Measurements from ENCODE around the gene IMPACT. TPM values are rescaled to one million over a fixed set of nuclear protein-coding genes. Genes with fewer than 3 reads are reported as not detected.

The IMPACT gene
- 27.2 and 30.5 TPM in 2 replicates for total RNA-seq (2014; rRNA removed; shearing (Covaris generic))

GRCh38 chr18:24426398-24427294, at the start of gene IMPACT:
Gene IMPACT, plus strand, starts transcription at chr18:24426670. Its CDS starts 87 bp downstream, at chr18:24426757.
- DNase-seq (ENCODE audit: low read depth) = peak; percentile 80

DNA sequence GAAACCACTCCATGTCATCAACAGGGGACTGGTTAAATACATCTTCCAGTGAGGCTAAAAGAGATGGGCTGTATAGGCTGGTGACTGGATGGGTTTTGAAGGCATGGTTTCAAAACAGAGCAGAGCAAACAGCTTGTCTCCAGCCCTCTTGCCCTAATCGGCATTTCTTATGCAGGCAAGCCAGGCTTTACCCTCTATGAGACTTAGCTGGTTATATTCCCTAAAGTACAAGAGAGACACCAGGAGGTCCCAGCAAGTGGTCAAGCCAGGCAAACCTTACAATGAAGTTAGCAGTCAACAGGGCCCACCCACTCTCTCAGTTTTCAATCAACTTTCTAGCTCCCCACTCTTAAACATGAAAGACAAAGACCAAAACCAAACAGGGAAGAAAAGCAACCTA, 47.9 kb upstream of the IMPACT start:
- no peak for DNase-seq (ENCODE audit: low read depth)

GRCh38 chr18:24380163-24380747, 46.2 kb upstream of the IMPACT start:
- DNase-seq (ENCODE audit: low read depth) = no peak

DNA sequence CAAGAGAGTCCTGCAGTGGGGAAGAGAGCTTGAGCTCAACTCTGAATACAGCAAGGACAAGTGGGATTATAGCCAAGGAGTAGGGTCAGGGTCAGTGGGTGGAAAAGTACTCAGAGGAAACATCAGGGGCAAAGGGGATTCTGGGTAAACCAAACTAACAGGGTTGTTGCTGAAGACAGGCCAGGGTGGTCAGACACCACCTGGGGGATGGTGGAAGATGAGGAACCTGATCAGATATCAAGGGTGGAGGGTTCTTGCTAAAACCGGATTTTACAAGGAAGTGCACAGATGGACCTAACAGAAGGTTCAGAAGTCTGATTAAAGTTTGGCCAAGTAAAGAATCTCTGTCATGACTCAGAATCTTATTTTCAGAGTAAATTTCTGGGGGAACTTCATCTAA, 45.3 kb upstream of the IMPACT start:
- DNase-seq (ENCODE audit: low read depth) = no peak

- DNase-seq (ENCODE audit: low read depth) = no peak
Measured at GRCh38 chr18:24386681-24387080, 39.8 kb upstream of the IMPACT start.

DNA sequence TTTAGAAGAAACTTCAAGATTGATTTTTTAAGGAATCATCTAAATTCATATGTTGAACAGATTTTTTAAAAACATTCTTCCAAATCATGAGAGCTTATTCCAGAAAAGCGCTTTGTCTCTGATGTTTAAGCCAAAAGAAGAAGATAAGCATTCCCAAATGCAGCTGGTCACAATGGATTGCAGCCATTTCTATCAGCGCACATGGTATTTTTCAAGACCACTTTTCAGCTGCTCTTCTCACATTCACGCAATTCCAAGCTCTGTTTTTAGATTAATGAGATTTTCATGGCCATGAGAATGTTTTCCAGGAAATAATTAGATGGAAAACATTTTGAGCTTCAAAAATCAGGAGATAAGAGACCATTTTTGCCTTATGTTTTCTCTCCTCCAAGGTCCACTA, 37.5 kb upstream of the IMPACT start:
- DNase-seq (ENCODE audit: low read depth) = no peak

DNA sequence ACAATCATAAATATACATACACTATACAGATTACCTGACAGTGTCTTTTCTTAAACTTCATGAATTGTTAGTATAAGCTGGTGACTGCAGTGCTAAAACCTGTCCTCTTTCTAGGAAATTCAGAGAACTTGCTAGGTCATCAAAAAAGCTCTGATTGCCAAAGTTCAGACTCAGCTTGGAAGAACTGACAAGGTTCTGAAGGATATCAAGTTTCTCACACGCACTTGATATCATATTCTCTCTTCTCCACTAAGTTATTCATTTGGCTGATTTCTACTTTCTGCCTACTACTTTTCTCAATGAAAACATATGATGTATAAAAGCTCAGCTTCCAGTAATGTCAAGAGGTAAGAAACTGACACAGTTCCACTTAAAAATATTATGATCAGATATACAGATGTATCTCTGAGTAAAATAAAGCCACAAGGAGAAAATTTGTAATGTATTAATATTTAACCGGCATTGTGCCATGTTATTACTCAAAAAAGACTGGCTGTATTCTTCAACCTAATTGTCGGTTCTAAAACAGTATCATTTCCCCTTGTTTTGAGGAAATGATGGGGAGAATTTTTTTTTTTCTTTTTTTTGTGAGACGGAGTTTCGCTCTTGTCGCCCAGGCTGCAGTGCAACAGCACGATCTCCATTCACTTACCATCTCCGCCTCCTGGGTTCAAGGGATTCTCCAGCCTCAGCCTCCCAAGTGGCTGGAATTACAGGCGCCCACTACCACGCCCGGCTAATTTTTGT, 31.2 kb upstream of the IMPACT start:
- DNase-seq (ENCODE audit: low read depth) = peak; percentile 17

DNA sequence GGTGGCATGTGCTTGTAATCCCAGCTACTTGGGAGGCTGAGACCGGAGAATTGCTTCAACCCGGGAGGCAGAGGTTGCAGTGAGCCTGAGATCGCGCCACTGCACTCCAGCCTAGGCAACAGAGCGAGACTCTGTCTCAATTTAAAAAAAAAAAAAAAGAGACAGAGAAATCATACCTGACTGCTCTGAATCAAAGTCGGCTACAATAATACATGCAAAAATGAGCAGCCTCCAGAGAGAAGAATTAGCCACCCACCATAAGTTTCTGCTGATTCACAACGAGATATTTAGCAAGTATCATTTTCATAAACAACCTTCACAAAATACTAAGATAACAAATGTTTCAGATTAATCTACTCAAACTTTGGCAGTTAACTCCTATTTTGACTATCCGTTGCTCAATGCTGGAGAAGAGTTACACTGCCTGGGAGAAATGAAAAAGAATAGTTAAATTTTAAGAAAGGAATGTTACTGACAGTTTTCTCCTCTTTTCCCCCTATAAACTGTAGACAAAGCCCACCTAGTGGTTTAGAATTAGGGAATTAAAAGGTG, 30.3 kb upstream of the IMPACT start:
- DNase-seq (ENCODE audit: low read depth) = no peak

DNA sequence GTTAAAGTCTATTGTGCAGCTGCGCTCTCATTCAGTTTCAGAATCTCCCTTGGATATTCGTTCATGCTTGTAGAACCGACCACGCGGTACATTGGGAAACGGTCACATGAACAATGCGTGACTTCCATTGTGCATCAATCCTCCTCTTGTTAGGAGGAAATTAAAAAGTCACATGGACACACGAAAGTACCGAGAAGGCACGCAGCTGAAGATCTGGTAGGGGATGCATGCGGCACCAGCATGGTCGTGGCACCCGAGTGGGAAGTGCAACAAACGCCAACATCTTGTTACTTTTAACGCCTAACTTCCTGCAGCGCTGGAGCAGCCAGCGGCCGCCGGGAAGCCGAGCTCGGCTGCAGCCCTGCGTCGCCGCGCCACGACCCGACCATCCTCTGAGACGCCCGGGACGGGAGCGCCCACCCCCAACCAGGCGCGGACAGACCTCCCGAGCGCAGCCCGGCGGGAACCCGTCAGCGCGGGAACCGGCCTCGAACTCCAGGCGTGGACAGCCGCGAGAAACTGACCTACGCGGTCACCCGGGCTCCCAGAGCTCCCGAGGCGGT, 29.3 kb upstream of the IMPACT start:
- peak; percentile 75 for DNase-seq (ENCODE audit: low read depth)

DNA sequence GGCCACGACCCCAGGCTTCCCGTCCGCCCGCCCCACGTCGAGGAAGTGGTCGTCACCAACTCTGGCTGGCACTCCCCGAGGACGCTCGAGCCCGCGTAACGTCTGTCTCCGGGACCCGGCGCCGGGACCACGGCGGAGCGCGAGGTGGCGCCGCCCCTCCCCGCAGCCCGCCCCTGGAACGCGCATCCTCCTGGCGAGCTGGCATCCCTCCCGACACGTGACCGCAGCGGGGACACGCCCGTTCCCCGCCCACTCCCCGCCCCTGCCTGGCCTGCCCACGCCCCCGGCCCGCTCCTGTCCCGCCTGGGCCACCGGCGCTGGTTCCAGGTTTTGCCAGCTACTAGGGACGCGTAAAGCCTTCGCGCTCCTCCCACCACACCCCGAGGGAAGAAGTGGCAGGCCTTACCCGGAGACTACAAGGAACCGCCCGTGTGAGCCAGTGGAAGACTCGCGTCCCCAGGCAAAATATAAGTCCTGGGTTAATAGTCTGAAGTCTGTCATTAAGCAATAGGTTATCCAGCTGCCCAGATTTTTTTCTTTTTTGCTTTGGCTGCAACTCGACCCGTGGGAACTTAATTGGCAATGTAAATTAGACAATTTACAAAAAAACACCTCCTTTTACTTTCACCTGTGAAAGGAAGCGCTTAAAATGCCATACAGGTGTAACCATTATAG, 28.6 kb upstream of the IMPACT start, which contains the start of gene OSBPL1A:
TSS of gene OSBPL1A (minus strand) at position 131 of the 675 bp plus-strand sequence. CDS start 20,291 bp downstream, outside the sequence.
- peak; percentile 92 for DNase-seq (ENCODE audit: low read depth)

GRCh38 chr18:24398540-24398939, 27.9 kb upstream of the IMPACT start:
- DNase-seq (ENCODE audit: low read depth) = peak; percentile 74

DNA sequence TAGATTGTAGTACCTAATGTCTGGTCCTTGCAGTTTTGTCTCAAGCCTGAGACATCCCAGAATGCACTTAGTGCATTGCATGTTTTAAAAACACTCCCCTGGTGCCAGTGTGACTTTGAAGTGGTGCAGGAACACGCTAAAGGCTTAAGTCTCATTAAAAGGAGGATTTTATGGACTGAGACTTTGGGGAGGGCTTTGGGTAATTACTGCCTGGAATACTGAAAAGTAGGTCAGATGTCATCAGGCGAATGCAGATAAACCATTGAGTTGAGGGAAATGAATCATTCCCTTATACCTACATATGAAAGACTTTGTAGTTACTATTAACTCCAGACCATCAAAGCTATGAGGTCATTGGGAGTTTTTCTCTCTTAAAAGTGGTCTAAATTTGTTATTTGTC, 25.9 kb upstream of the IMPACT start:
- no peak for DNase-seq (ENCODE audit: low read depth)

DNA sequence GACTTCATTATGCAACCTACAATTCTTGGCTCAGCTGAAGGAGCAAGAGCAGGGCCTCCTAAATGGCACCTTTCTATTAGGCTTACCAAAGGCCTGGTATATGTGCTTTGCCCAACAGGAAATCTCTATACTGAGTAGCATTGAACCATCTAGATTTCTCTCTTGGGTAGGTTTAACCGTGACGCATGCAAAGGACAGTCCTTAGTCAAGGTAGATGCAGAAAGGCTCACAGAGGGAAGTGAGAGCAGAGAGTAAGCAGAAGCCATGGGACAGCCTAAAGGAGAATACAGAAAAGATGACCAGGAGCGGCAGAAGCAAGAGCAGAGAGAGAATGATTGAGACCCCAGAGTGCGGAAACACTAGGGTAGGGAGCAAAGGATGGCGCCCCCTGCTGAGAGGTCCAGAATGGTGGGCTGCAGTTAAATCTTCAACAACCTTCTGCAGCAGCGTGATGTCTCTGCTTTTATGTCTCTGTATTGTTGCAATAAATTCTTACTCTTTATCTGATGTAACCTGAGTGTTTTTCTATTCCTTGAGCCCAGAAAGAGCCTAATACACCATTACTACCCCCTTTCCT, 24.2 kb upstream of the IMPACT start:
- no peak for DNase-seq (ENCODE audit: low read depth)

- no peak for DNase-seq (ENCODE audit: low read depth)
Measured at GRCh38 chr18:24403076-24403475, 23.4 kb upstream of the IMPACT start.

DNA sequence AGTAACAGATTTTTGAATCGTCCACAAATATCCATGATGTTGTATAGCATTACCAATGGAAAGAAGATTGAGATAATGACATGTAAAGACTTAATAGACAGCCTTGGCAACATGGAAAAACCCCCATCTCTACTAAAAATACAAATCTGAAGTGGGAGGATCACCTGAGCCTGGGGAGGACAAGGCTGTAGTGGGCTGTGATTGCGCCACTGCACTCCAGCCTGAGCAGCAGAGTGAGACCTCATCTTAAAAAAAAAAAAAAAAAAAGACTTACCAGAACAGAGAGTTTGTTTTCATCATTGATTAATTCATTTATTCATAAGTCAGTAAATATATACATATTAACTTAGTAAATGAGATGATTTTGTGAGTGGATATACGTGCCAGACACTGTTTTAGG, 21.9 kb upstream of the IMPACT start:
- DNase-seq (ENCODE audit: low read depth) = no peak

- DNase-seq (ENCODE audit: low read depth) = no peak
Measured at GRCh38 chr18:24408496-24408895, 18.0 kb upstream of the IMPACT start.

- DNase-seq (ENCODE audit: low read depth) = peak; percentile 40
Measured at GRCh38 chr18:24413148-24413547, 13.3 kb upstream of the IMPACT start.

GRCh38 chr18:24414349-24415003, 12.0 kb upstream of the IMPACT start:
- no peak for DNase-seq (ENCODE audit: low read depth)

- DNase-seq (ENCODE audit: low read depth) = no peak
Measured at GRCh38 chr18:24417480-24417879, 9.0 kb upstream of the IMPACT start.

DNA sequence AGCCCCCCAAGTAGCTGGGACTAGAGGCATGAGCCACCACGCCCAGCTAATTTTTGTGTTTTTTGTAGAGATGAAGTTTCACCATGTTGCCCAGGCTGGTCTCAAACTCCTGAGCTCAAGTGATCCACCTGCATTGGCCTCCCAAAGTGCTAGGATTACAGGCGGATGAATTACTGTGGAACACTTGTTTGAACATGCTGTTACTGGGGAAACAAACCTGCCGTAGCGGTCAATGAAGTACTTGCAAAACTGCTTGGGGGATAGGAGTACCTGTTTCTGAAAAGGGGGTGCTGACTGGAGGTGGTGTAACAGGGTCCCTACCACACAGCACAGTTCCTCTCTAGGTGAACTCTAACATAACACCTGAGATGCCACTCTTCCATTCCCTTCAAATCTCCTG, 5.9 kb upstream of the IMPACT start:
- no peak for DNase-seq (ENCODE audit: low read depth)

Data from RPMI7951 (cell line).